ENCODE measurements around the gene ATP4B. TPM values are rescaled to one million over a fixed set of nuclear protein-coding genes. Genes with fewer than 3 reads are reported as not detected.

The ATP4B gene
- total and polyA plus RNA-seq, 7 donors: 0.04 TPM; not detected in 6

DNA sequence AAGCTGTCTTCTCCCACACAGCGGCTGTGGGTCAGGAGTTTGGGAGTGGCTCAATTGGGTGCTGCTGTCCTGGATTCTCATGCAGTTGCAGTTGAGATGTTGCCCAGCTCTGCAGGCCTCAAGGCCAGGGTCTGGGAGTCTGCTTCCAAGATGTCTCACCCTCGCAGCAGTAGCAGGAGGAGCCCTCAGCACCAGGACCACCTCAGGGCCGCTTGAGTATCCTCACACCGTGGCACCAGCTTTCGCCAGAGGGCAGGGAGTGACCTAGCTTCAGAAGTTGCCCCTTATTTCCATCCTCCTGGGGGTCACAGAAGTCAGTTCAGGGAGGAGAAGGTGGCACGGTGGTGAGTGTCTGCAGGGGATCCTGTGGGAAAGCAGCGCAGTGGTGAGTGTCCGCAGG is 52.5 kb downstream of the ATP4B start:
- H3K27ac ChIP-seq: no peak overlapping the region
- 97 to 98% (median 97%) methylated on average over 8 of the region's 8 CpGs for WGBS, 3 donors
- H3K27me3 ChIP-seq (ENCODE audit: insufficient read depth in 3 of 3, low read length in 2 of 3): no peaks in the 10 kb centered on the region
- ATAC-seq (no peak), DNase-seq (no peak)
- no peaks in the 10 kb centered on the region for H3K36me3 ChIP-seq (ENCODE audit: insufficient read depth in 1 of 2, low read depth in 1 of 2)
- no peaks in the 10 kb centered on the region for H3K9me3 ChIP-seq
- intact Hi-C loops (cut with DNase I): no loop called here
- peaks cover 5% of the 10 kb centered on the region for H3K4me1 ChIP-seq
- no peak overlapping the region for H3K4me3 ChIP-seq
- TF ChIP-seq, protein P1, sequence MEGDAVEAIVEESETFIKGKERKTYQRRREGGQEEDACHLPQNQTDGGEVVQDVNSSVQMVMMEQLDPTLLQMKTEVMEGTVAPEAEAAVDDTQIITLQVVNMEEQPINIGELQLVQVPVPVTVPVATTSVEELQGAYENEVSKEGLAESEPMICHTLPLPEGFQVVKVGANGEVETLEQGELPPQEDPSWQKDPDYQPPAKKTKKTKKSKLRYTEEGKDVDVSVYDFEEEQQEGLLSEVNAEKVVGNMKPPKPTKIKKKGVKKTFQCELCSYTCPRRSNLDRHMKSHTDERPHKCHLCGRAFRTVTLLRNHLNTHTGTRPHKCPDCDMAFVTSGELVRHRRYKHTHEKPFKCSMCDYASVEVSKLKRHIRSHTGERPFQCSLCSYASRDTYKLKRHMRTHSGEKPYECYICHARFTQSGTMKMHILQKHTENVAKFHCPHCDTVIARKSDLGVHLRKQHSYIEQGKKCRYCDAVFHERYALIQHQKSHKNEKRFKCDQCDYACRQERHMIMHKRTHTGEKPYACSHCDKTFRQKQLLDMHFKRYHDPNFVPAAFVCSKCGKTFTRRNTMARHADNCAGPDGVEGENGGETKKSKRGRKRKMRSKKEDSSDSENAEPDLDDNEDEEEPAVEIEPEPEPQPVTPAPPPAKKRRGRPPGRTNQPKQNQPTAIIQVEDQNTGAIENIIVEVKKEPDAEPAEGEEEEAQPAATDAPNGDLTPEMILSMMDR (IDR thresholded peaks at IDR 0.05): no peak

DNA sequence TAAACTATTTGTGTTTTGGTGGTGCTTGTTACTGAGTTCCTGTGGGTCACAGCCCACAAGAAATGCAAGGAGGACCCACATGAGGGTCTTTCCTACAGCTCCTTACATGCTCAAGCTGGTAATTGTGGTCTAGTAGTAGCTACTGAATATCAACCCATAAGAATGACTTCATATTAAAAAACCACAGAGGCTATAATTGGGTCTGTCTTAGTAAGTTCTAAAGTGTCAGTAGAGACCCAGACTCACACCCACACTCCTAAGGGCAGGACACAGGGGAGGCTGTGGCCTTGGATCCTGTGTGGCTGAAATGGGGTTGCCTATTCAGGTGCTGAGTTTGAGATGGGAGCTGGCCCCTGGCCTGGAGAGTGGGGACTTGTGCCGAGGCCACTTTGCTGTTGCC is 53.8 kb downstream of the ATP4B start:
- 94 to 100% (median 95%) methylated on average over 1 of the region's 1 CpG for WGBS, 3 donors
- TF ChIP-seq, protein P1 (IDR thresholded peaks at IDR 0.05): no peak
- H3K9me3 ChIP-seq: no peaks in the 10 kb centered on the region
- DNase-seq (no peak), ATAC-seq (no peak)
- intact Hi-C loops (cut with DNase I): no loop called here
- no peaks in the 10 kb centered on the region for H3K27me3 ChIP-seq (ENCODE audit: insufficient read depth in 3 of 3, low read length in 2 of 3)
- no peak overlapping the region for H3K27ac ChIP-seq
- H3K36me3 ChIP-seq (ENCODE audit: insufficient read depth in 1 of 2, low read depth in 1 of 2): no peaks in the 10 kb centered on the region
- H3K4me3 ChIP-seq: no peak overlapping the region
- peaks cover 5% of the 10 kb centered on the region for H3K4me1 ChIP-seq

DNA sequence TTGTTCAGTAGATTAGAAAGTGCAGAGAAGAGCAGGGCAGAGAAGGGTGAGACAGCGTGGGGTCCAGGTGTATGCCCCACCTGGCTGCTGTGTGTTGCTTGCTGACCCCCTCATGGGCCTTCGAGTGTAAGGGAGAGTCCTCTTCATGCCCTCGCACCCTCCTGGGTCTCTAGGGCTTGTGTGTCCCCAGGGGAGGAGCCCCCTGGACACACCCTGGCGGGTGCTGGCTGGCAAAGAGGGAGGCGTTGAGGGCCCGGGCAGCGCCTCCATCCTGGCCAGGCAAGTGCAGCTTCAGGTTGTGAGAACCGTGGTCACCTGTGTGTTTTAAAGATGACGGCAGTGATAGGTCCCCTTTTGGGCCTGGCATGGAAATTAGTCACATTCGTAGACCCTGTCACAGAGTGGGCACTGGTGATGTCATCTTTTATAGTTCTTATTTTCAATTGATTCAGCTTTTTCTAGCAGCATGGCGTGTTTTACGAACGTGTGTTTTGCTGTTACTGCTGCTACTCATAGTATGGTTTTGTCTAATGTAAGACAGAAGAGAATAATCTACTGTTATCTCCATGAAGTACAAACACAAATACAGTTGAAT is 54.8 kb downstream of the ATP4B start:
- 92% methylated on average over 13 of the region's 13 CpGs for WGBS, 3 donors
- TF ChIP-seq, protein P1 (IDR thresholded peaks at IDR 0.05): no peak
- intact Hi-C loops (cut with DNase I): no loop called here

DNA sequence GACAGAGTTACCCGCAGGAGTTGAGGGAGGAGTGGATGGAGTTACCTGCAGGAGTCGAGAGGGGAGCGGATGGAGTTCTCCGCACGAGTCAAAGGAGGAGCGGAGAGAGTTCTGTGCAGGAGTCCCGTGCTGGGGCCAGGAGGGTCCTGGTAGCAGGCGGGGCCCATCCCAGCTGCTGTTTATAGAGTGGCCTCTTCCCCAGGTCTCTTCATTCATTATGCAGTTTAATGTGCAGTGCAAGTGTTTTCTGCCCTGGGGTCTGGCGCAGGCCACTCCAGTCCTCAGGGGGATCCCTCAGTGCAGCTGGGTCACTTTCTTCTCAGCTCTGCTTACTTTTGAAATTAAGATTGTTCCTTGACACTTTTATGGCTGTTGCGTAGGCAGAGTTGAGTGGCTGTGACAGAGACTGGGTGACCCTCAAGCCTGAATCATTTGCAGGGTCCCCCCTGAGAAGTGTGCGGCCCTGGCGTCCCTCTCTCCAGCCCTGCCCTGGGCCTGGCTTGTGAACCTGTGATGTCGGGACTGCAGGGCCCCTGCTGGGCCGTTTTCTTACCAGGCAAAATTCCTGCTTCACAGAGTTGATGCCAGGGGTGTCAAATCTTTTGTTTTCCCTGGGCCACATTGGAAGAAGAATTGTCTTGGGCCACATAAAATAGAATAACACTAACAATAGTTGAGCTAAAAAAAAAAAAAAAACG is 55.6 kb downstream of the ATP4B start:
- no peaks in the 10 kb centered on the region for H3K9me3 ChIP-seq
- no peak overlapping the region for H3K4me3 ChIP-seq
- TF ChIP-seq, protein P1 (IDR thresholded peaks at IDR 0.05): no peak
- intact Hi-C loops (cut with DNase I): no loop called here
- ATAC-seq (no peak), DNase-seq (peak in 1 of 2 donors; percentile 16)
- peaks cover 0 to under 1% of the 10 kb centered on the region in 2 donors for H3K36me3 ChIP-seq (ENCODE audit: insufficient read depth in 1 of 2, low read depth in 1 of 2)
- 82 to 85% (median 85%) methylated on average over 15 of the region's 15 CpGs for WGBS, 3 donors
- no peak overlapping the region for H3K27ac ChIP-seq
- no peaks in the 10 kb centered on the region for H3K27me3 ChIP-seq (ENCODE audit: insufficient read depth in 3 of 3, low read length in 2 of 3)
- H3K4me1 ChIP-seq: peaks cover 2% of the 10 kb centered on the region

More for the DNA sequence above, 54.8 kb downstream of the ATP4B start:
- H3K4me1 ChIP-seq: peaks cover 5% of the 10 kb centered on the region
- H3K27ac ChIP-seq: no peak overlapping the region
- H3K27me3 ChIP-seq (ENCODE audit: insufficient read depth in 3 of 3, low read length in 2 of 3): no peaks in the 10 kb centered on the region
- no peaks in the 10 kb centered on the region for H3K36me3 ChIP-seq (ENCODE audit: insufficient read depth in 1 of 2, low read depth in 1 of 2)
- ATAC-seq: no peak
- H3K4me3 ChIP-seq: no peak overlapping the region
- no peaks in the 10 kb centered on the region for H3K9me3 ChIP-seq
- DNase-seq: peak in 1 of 2 donors; percentile 35
